GM20431 (cell line): ENCODE results near the gene MACO1.

Experiments used
- in situ Hi-C: fragments of 300-500 bp; cut with MseI, MboI; formaldehyde crosslinking; loops from one replicate; pipeline ENCODE4 v1.15.0; 2020; ENCODE audit warnings: low sequenced_read_pairs; ENCODE audit not compliant: unreplicated experiment

MACO1 gene

DNA sequence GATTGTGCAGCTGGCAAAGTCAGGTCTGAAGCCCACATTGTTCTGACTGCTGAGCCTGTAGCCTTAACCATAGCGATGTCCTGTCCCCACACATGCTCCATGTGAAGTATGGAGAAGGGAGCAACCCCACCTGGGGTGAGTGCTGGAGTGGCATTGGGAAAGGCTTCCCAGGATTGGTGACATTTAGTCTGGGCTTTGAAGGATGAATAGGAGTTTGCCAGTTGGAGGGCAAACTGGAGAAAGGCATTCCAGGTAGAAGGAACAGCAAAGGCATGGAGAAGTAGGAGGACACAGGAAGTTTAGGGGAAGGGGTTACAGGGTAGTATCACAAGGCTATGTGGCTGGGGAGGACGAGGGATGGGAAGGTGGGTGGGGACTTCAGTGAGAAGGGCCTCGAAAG lies 105.4 kb downstream of the MACO1 start:
- in situ Hi-C loops, result no loop called here

DNA sequence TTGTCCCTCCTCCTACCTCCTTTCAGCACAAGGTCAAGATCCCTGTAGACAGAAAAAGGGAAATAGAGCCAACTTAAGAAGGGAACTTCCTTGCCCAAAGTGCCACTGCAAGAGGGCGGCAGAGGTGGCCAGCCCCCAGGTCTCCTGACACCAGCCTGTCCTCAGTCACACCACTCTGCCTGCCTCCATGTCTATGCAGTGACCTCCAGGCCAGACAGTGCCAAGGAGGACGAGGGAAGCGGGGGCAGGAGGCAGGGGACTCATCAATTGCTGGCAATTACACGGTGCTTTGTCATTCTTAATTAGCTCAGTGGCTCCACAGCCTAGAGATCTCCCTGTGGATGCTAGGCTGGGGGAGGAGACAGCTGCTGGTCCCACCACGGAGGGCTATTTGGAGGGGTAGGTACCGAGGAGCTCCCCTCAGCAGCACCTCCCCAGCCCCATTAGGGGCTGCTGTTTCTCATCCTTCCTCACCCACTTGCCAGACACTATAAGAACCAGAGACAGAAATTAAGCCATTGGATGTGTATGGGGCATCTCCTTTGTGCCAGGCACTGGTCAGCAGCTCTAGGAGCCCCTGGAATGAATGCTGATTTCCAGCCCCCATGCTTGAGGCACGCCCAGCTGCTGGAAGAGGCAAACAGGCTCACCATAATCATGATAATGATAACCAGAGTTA lies 106.6 kb downstream of the MACO1 start:
- in situ Hi-C loops, result no loop called here

DNA sequence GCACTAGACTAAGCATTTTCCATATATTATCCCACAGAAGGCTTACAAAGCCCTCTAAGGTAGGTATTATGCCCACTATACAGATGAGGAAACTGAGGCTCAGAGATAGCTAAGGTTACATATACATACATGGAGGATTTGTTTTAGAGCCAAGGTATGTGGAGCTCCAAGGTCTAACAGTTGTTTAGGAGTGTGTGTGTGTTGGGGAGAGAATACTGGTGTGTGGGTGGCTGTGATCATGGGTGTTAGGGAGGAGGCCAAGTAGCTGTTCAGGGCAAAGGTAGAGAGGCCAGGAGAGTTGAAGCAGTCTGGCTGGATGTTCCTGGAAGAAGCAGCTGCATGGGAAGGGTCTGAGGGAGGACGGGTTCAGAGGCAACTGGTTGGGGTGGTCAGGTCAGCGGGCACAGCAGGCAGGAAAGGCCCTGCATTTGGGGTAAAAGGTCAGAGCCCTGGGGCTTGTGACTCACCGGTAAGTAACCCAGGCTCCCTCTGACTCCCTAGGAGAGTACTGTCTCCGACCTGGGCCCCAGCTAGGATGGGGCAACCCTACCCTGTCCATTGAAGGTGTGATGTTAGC lies 107.6 kb downstream of the MACO1 start:
- in situ Hi-C loops, result no loop called here

DNA sequence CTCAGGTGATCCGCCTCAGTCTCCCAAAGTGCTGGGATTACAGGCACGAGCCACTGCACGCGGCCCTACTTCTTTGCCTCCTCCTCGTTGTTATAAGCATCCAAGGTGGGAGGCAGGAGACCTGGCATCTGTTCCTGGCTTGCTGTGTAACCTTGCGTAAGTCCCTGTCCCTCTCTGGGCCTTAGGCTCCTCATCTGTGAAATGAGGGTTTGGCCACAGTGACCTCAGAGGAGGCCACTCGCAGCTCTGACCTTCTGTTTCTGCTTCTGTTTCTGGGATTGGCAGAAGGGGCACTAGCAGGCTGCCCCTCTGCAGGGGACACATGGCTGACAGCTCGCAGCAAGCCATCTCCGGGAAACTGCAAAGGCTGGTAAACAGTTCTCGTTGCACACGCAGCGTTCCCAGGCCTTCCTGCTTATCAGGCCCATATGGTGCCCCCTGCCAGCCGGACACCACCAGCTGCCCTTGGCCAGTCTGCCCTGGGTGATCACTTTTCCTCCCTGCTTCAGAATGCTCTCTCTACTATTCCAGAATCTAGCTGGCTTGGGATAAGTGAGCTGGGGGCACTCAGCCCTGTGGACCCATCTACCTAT lies 110.1 kb downstream of the MACO1 start:
- in situ Hi-C loops, result no loop called here

DNA sequence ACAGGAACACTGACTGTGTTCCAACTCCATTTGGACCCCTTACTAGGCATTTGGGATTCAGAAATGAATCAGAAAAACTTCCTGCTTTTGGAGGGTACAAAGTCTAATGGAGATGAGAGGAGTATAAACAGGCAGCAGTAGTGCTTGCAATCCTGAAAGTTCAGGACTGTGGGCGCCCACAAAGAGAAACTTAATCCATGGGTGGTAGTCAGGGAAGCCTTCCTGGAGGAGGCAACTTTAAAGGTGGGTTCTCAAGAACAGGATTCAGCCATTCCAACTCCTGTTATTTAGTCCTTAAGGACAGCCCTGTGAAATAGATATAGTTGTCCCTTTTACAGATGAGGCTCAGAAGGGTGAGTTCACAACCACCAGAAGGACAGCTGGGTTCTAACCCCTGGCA lies 110.7 kb downstream of the MACO1 start:
- in situ Hi-C loops, result no loop called here

DNA sequence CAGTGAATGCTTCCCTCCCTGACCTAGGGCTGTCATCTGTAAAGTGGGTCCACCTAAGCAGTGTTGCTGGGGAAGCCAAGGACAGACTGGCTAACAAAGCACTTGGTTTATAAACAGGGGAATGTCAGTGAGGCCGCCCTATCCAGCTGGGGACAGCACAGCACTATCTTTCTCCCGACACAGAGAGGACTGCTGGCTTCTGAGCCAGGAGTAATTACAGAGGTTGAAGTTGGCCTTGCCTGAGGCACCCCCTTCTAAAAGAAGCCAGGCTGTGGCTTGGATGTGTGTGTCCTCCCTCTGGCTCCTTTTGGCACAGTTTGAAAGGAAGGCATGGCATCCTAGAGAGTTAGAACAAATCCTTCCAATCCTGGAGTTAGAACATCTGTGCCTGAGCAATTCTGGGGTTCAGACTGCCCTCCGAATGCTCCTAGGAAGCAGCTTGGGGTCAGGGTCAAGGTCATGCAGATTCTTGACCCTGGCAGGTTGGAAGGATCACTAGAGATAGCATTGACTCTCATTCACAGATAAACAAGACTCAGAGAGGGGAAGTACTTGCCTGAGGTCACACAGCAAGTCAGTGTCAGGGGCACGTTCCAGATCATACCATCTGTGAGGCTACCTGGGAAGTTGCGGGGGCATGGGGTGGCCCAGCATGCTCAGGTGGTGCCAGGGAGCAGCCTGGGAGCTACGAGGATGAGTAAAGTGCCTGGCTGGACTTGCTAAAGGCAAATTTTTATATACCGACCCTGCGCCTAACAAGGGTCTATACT lies 111.4 kb downstream of the MACO1 start:
- in situ Hi-C loops, result no loop called here

DNA sequence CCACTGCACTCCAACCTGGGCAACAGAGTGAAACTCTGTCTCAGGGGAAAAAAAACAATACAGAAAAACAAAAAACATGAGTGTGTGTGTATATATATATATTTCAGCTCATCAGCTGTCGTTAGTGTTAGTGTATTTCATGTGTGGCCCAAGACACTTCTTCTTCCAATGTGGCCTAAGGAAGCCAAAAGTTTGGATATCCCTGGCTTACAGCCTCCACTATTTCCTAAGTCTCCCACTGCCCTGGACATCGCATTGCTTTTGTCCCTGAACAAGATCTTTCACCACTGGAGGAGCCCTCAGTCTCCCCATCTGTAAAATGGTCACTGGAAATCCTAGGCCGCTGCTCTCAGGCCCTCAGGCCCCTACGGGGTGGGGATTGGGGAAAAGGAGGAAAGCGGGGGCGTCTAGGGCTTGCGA lies 112.3 kb downstream of the MACO1 start:
- in situ Hi-C loops, result no loop called here

DNA sequence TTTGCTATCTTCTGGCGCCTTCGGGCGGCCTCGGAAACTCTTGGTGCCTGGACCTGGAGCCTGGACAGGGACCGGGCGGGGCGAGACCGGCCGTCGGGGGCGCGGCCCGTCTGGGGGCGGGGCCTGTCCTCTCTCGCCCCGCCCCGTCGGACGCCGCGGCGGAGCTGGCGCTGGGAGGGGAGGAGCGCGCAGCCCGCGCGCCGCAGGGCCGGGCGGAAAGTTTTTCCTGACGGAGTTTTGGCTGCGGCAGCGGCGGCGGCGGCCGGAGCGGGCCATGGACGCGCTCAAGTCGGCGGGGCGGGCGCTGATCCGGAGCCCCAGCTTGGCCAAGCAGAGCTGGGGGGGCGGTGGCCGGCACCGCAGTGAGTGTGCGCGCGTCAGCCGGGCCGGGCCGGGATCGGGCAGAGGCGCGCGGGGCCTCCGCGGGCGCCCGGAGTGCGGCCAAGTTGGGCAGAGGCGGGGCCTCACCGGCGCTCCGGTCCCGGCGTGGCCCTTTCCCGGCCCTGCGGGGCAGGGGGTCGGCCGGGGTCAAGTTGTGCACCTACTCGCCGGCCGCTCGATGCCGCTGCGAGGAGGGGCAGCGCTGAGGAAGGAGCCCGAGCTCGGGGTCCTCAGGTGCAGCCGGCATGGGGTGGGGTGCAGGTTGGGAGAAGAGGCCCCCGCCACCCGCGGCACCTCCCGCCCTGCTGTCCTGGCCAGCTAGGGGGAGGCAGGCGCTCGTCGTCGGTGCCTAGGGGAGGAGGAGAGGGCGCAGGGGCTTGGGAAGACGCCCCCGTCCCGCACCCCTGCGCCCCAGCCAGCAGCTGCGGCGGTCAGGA lies 112.9 kb downstream of the MACO1 start, which contains the start of gene LDLRAP1:
Gene LDLRAP1, plus strand, starts transcription at position 182 of the 818 bp plus-strand sequence. Its CDS starts 93 bp downstream, at position 275.
- in situ Hi-C loops, result no loop called here

DNA sequence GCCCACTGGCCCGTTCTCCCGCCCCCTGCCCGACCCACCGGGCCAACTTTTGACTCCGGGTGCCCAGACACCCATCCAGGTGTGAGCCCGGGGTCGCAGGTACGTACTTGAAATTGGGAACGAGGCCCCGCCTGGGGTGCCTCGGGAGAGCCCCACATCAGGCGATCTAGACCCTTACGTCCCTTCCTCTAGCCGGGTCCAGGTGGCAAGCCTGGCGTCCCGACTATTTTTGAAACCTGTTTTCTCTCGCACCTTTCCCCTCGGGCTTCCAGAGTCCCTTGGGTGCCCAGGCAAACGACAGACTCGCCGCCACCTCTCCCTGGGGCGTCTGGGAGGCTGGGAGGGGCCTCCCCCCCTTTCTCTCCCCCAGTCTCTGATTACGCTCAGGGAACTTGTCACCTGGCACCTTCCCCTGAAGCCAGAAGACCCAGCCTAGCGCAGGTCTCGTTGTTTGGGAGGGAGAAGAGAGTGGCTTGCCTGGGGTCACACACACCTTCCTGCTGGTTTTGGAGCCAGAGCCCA lies 113.6 kb downstream of the MACO1 start:
- in situ Hi-C loops, result no loop called here

DNA sequence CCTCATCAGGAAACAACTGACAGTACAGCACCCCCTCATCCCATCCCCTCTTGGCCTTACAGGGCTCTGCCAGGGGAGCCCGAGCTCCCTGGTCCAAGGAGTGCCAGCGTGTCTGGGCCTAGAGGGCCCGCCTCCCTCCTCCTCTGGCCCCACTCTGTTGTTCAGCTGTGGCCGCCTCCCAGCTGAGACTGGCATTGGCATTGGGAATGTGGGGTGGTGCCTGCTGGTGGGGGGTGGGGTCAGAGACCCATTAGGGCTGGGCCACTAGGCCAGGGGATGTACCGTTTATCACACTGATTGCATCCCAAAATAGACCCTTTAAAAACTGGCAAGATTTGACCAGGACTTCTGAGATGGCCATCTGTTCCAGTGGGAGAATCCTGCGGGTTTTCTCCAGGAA lies 114.1 kb downstream of the MACO1 start:
- in situ Hi-C loops, result no loop called here

DNA sequence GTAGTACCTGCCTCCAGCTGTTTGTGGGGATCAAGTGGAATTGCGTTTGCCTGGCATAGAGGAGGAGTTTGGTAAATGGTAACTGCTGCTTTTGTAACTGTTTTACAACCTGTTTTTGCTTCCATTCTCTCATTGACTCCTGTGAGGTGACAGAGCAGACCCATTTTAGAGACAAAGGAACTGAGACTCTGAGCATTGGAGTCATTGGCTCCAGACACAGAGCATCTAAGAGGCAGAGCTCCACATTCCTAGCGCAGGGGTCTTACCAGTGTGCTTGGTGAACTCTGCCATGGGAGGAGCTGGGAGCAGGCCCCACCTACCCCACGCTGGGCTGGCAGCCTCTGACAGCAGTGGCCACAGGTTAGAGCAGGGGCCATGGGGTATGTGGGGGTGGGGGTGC lies 115.1 kb downstream of the MACO1 start:
- in situ Hi-C loops, result no loop called here

DNA sequence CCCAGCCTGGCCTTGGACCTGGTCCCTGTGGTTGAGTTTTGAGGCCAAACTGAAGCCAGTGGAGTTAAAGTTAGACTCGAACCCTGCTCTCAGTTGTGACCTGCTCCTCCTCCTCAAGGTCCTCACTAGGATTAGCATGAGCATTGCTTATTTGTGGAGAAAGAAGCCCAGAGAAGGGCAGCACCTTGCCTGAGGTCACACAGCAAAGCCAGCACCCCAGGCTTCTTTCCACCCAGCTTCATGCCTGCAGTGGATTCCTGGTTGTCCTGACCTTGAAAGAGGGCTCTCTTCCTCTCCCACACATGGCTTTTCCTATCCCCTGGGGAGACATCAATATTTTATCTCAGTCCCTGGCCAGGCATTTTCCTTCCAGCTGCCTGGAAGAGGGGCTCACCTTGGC lies 115.5 kb downstream of the MACO1 start:
- in situ Hi-C loops, result no loop called here

DNA sequence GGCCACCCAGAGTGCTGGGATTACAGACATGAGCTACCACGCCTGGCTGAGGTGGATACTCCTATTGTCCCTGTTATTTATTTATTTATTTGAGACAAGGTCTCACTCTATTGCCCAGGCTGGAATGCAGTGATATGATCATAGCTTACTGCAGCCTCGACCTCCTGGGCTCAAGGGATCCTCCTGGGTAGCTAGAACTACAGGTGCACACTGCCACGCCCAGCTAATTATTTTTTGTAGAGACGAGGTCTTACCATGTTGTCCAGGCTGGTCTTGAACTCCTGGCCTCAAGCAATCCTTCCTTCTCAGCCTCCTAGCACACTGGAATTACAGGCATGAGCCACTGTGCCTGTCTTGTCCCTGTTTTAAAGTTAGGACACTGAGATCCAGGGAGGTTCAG lies 117.9 kb downstream of the MACO1 start:
- in situ Hi-C loops, result no loop called here

DNA sequence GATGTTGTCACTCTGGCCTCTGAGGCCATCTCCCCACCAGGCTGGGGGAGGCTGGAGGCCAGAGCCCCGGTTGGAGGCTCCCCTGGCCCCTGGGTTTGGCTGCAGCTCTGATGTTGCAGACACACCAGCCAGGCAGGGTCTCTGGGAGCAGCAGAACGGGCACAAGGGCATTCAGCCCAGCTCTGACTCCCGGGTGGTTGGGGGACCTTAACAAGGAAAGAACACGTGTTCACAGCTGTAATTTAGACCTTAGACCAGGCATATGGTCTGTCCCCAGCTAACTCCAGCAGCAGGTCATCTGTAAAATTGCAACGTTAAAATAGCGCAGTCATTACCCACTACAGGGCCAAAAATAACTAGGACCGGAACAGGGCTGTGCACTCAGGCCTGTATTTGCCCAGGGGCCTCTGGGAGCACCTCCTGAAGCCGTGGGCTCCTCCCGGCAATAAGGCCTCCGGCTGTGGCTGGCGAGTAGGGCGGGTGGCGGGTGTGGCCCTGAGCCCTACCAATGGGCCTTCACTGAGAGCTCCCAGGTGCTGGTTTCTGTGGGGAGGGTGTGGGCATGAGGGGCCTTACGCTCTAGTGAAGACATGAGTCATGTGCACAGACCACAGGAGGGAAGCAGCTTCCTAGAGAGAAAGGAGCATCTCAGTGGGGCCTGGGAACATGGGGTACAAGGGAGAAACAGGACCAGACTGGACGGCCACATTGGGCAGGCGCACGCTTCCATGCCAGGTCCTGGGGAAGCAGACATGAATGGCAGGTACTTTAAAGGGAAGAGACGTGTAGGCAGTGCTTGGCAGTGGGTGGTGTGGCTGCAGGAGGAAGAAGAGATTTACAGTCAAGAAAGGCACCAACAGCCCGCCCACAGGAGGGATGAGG lies 118.8 kb downstream of the MACO1 start:
- in situ Hi-C loops, result no loop called here
